Bronchial epithelial cell (primary cell): Measurements from ENCODE around the gene SPON2. TPM values are rescaled to one million over a fixed set of nuclear protein-coding genes. Genes with fewer than 3 reads are reported as not detected.

Experiments
- DNase-seq: peaks from one replicate; pipeline ENCODE4 v3.0.0-alpha.2; 2010; ENCODE audit warnings: low read depth
- FAIRE-seq: peaks from 2 replicates; lab custom pipeline; 2011; peaks lifted over from hg19 to GRCh38; lab: Jason Lieb, UNC
- H3K27me3 ChIP-seq: 2 replicates; pipeline ENCODE4 v1.5.1; 2011; ENCODE audit warnings: low read length; ENCODE audit not compliant: control insufficient read depth, insufficient read depth
- H3K36me3 ChIP-seq: 2 replicates; pipeline ENCODE4 v1.5.1; 2011; ENCODE audit warnings: low read length; ENCODE audit not compliant: control insufficient read depth, insufficient read depth
- H3K4me3 ChIP-seq: 2 replicates; pipeline ENCODE4 v1.5.1; 2011; ENCODE audit warnings: mild to moderate bottlenecking, low read depth, low read length, control low read depth
- CTCF ChIP-seq: IDR thresholded peaks from 2 replicates; pipeline ENCODE4 v1.5.1; 2011; ENCODE audit warnings: mild to moderate bottlenecking, moderate library complexity, low read length, control low read depth, inconsistent platforms; ENCODE audit not compliant: insufficient read depth, severe bottlenecking
- total RNA-seq: library from RNA; depleted of rRNA; stranded (reverse); fragments of >200 nt; gene quantifications from 2 replicates; pipeline ENCODE4 v1.2.1, GENCODE V29; 2014

SPON2 gene
- total RNA-seq, 1 donor from 2014 or later = 6.3 TPM

- no peaks in the 10 kb centered on the region for H3K36me3 ChIP-seq
- FAIRE-seq (no peak), DNase-seq (no peak)
- no peak for TF ChIP-seq CTCF
- H3K27me3 ChIP-seq = peaks cover 12% of the 10 kb centered on the region
- no peak overlapping the region for H3K4me3 ChIP-seq
These were observed 7.9 kb downstream of the SPON2 start for GRCh38 chr4:1164444-1164843.

- no peaks in the 10 kb centered on the region for H3K36me3 ChIP-seq
- FAIRE-seq = no peak
- no peak for DNase-seq
- no peak for TF ChIP-seq CTCF
- no peak overlapping the region for H3K4me3 ChIP-seq
- peaks cover 11% of the 10 kb centered on the region for H3K27me3 ChIP-seq
These were observed 8.3 kb downstream of the SPON2 start for GRCh38 chr4:1164040-1164439.

GRCh38 chr4:1160351-1160750, 12.0 kb downstream of the SPON2 start:
- no peak for FAIRE-seq
- no peak overlapping the region for H3K4me3 ChIP-seq
- no peak for TF ChIP-seq CTCF
- DNase-seq = no peak
- H3K36me3 ChIP-seq = no peaks in the 10 kb centered on the region
- H3K27me3 ChIP-seq = peaks cover 3% of the 10 kb centered on the region

GRCh38 chr4:1156069-1156468, 16.3 kb downstream of the SPON2 start:
- DNase-seq = no peak
- no peak for FAIRE-seq
- Histone ChIP-seq H3K36me3 (no peaks in the 10 kb centered on the region), H3K27me3 (peaks cover 8% of the 10 kb centered on the region), H3K4me3 (no peak overlapping the region)
- no peak for TF ChIP-seq CTCF

GRCh38 chr4:1155314-1155713, 17.1 kb downstream of the SPON2 start:
- no peak for TF ChIP-seq CTCF
- Histone ChIP-seq H3K27me3 (peaks cover 8% of the 10 kb centered on the region), H3K4me3 (no peak overlapping the region), H3K36me3 (no peaks in the 10 kb centered on the region)
- DNase-seq (no peak), FAIRE-seq (no peak)

- peaks cover 8% of the 10 kb centered on the region for H3K27me3 ChIP-seq
- FAIRE-seq (no peak), DNase-seq (no peak)
- no peak for TF ChIP-seq CTCF
- no peaks in the 10 kb centered on the region for H3K36me3 ChIP-seq
- H3K4me3 ChIP-seq = no peak overlapping the region
These were observed 17.7 kb downstream of the SPON2 start for GRCh38 chr4:1154523-1155182.
